Body of pancreas (tissue), 4 donors: Measurements from ENCODE around the gene SPEM3. TPM values are rescaled to one million over a fixed set of nuclear protein-coding genes. Genes with fewer than 3 reads are reported as not detected.

Source experiments
- ATAC-seq: fragments of 150-250 bp; one replicate; pipeline ENCODE4 v1.9.1; 2016
- DNase-seq, 4 donors: peaks; one replicate each; pipeline ENCODE4 v3.0.0-alpha.2; 2019
- H3K27ac ChIP-seq, 4 donors: fragments of 200-600 bp; sonication (generic); 1 replicate in 3 of 4; 2 replicates in 1 of 4; pipeline versions ENCODE4 v1.5.1 to v1.6.1; 2016 to 2019; ENCODE audit warnings: mild to moderate bottlenecking in 1 of 4, mixed read lengths in 1 of 4, moderate library complexity in 1 of 4
- H3K27me3 ChIP-seq, 2 donors: fragments of 200-600 bp; sonication (generic); one replicate each; pipeline ENCODE4 v1.6.0; 2016; ENCODE audit warnings: mild to moderate bottlenecking in 1 of 2
- H3K36me3 ChIP-seq, 2 donors: fragments of 200-600 bp; sonication (generic); replicated peaks in 1 of 2; 2 replicates each; pipeline ENCODE4 v1.5.1; 2016; ENCODE audit warnings: low read depth in 2 of 2; ENCODE audit not compliant: insufficient read depth in 1 of 2
- H3K4me1 ChIP-seq: fragments of 200-600 bp; sonication (generic); one replicate; pipeline ENCODE4 v1.6.0; 2016
- H3K4me3 ChIP-seq, 2 donors: fragments of 200-600 bp; sonication (generic); 1 replicate in 1 of 2; 2 replicates in 1 of 2; pipeline ENCODE4 v1.5.1; 2016 to 2019
- H3K9me3 ChIP-seq, 3 donors: fragments of 200-600 bp; sonication (generic); 1 replicate in 2 of 3; 2 replicates in 1 of 3; pipeline ENCODE4 v1.5.1; 2016
- POLR2A ChIP-seq, 3 donors: fragments of 450-650 bp; IDR thresholded peaks; one replicate each; pipeline ENCODE4 v1.6.1; 2016; ENCODE audit warnings: antibody characterized with exemption in 3 of 3, mild to moderate bottlenecking in 2 of 3
- whole genome bisulfite sequencing, 2 donors: methylation state at CpG; one replicate each; pipeline ENCODE4 v1.1.5; 2017; 5-methylcytosine and 5-hydroxymethylcytosine counted together
- intact Hi-C: fragments of 100-400 bp; cut with DNase I; formaldehyde crosslinking; loops from one replicate; pipeline ENCODE4 v1.15.1; 2023
- total RNA-seq, 2 donors: library from RNA; depleted of rRNA; stranded (reverse); fragments of >200 nt; gene quantifications; one replicate each; pipeline ENCODE4 v1.1.0, GENCODE V29; 2016
- TF ChIP-seq, protein P1 (sequence below), 7 experiments: fragments of 450-650 bp in 4 of 7; fragments of 200-600 bp in 3 of 7; sonication (generic) in 3 of 7; IDR thresholded peaks; one replicate each; pipeline ENCODE4 v1.5.1; 2016 to 2019; ENCODE audit warnings: antibody characterized with exemption in 7 of 7

The SPEM3 gene
- total RNA-seq, 2 donors from 2014 or later, result not detected

DNA sequence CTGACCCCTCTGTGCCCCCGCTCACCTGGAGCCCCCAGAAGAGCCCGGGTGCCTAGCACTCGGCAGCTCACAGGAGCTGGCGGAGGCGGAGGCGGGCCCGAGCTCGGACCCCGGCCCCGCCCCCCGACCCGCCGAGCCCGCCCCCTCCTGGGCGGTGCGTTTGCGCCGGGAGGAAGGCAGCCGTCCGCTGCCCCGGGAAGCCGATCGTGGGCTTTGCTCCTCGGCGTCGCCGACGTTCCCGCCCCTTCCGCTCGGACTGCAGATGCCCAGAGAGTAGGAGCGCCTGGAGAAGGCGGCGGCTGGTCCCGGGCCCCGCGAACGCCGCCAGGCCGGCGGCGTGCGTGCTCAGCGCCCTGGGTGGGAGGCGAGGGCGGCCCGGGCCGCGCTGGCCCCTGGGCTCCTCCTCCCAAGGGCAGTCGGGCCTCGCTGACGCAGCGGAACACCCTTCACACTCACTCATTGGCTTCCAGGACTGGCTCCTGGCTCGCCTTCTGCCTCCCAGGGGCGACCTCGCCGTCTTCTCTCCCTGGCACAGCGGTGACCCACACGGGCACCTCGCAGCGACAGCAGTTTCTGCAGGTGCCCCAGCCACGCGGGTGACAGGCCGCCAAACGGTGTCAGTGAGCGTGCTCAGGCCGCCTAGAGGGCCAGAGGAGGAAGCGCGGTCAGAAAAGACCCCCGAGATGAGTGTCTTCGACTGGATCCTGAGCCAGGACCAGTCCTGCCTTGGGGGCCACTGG, 34.0 kb upstream of the SPEM3 start, which contains the start of gene PLSCR3:
Gene PLSCR3 (minus strand): TSS at position 74 of the 740 bp plus-strand sequence. CDS start 415 bp downstream, outside the sequence.
- peak within 1 kb of the TSS; percentile 83 to 97 (median 95) for H3K27ac ChIP-seq
- no peaks in the 10 kb centered on the region for H3K27me3 ChIP-seq
- peak within 1 kb of the TSS in 1 of 2 donors; percentile 69 for H3K4me3 ChIP-seq
- peak; percentile 72 to 85 (median 80) for TF ChIP-seq POLR2A (IDR thresholded peaks at IDR 0.05)
- TF ChIP-seq, protein P1, sequence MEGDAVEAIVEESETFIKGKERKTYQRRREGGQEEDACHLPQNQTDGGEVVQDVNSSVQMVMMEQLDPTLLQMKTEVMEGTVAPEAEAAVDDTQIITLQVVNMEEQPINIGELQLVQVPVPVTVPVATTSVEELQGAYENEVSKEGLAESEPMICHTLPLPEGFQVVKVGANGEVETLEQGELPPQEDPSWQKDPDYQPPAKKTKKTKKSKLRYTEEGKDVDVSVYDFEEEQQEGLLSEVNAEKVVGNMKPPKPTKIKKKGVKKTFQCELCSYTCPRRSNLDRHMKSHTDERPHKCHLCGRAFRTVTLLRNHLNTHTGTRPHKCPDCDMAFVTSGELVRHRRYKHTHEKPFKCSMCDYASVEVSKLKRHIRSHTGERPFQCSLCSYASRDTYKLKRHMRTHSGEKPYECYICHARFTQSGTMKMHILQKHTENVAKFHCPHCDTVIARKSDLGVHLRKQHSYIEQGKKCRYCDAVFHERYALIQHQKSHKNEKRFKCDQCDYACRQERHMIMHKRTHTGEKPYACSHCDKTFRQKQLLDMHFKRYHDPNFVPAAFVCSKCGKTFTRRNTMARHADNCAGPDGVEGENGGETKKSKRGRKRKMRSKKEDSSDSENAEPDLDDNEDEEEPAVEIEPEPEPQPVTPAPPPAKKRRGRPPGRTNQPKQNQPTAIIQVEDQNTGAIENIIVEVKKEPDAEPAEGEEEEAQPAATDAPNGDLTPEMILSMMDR (IDR thresholded peaks at IDR 0.05), result peak in 4 of 7 experiments; percentile 28 to 56 (median 44)
- intact Hi-C loops, result no loop called here
- no peaks in the 10 kb centered on the region for H3K36me3 ChIP-seq
- 0 to 2% methylated on average over 11 to 52 of the region's 71 CpGs for WGBS, 2 donors
- ATAC-seq, result peak; percentile 91
- peaks cover 20% of the 10 kb centered on the region for H3K4me1 ChIP-seq
- DNase-seq, result peak; percentile 87 to 90 (median 88)
- no peaks in the 10 kb centered on the region for H3K9me3 ChIP-seq

DNA sequence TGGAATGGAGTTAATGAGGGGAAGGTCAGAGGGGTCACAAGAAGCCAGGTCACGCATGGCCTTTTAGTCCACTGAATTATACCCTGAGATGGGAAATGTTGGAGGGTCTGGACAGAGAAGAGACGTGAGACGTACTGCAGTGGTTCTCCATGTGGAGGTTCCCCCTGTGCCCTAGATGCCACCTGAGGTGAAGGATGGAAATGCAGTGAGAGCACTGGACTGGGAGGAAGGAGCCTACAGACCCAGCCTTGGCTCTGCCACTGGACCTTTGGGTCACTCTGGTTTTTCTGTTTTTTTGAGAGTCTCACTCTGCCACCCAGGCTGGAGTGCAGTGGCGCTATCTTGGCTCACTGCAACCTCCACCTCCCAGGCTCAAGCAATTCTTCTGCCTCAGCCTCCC, 32.5 kb upstream of the SPEM3 start:
- Histone ChIP-seq H3K27me3 (no peaks in the 10 kb centered on the region), H3K9me3 (no peaks in the 10 kb centered on the region), H3K4me1 (peaks cover 20% of the 10 kb centered on the region), H3K27ac (no peak overlapping the region), H3K36me3 (no peaks in the 10 kb centered on the region), H3K4me3 (no peak overlapping the region)
- 81 to 98% methylated on average over 4 of the region's 4 CpGs for WGBS, 2 donors
- TF ChIP-seq, protein P1 (IDR thresholded peaks at IDR 0.05), result no peak
- TF ChIP-seq POLR2A (IDR thresholded peaks at IDR 0.05), result no peak
- ATAC-seq, result no peak
- intact Hi-C loops, result no loop called here
- no peak for DNase-seq

DNA sequence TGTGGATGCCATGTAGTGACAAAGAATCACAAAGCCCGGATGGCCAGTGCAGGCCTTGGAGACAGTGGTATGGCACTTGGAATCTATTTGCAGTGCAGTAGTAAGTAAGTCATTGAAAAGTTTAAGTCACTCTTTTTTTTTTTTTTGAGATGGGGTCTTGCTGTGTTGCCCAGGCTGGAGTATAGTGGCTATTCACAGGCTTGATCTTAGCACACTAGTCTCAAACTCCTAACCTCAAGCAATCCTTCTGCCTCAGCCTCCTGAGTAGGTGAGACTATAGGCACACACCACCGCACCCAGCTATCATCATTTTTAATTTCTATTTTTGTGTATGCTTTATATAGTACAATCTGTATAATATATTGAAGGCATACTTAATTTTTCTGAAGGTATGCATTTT, 30.0 kb upstream of the SPEM3 start:
- Histone ChIP-seq H3K27ac (no peak overlapping the region), H3K9me3 (no peaks in the 10 kb centered on the region), H3K4me3 (no peak overlapping the region), H3K4me1 (peaks cover 33% of the 10 kb centered on the region), H3K27me3 (no peaks in the 10 kb centered on the region), H3K36me3 (no peaks in the 10 kb centered on the region)
- TF ChIP-seq, protein P1 (IDR thresholded peaks at IDR 0.05), result no peak
- no peak for TF ChIP-seq POLR2A (IDR thresholded peaks at IDR 0.05)
- 72 to 77% methylated on average over 2 of the region's 2 CpGs for WGBS, 2 donors
- DNase-seq (no peak), ATAC-seq (no peak)
- intact Hi-C loops, result no loop called here

DNA sequence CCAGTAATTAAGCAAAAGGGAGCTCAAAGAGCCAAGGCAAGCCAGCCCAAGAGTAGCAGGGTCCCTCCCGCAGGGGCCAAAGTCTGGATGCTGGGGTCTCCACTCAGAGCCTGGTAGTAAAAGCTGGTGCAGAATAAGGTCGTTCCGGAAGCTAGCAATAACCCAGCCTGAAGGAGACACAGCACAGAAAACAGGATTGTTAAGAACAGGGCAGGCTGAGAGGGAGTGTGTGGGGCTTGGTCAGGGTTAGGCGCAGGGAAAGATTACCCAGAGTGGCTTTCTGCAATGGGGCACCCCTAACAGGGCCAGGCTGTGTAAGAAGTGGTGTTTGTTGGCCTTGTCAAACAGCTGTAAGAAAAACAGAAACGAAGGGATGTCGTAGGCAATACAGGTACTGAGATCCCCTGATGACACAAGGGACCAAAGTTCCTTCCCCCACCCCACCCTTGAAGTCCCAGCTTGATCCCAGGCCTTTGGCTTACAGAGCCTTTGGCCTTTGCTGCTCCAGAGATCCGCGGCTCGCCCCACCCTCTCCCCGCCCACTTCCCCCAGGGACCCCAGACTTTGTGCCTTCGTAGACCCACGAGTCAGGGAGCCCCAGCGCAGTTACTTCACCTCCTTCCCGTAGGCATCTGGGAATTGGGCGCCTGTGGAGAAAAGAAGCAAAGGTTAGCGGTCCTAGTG, 25.5 kb upstream of the SPEM3 start:
- Histone ChIP-seq H3K36me3 (no peaks in the 10 kb centered on the region), H3K9me3 (no peaks in the 10 kb centered on the region), H3K27ac (peak overlapping the region; percentile 60 to 96 (median 90)), H3K27me3 (no peaks in the 10 kb centered on the region), H3K4me1 (peaks cover 32% of the 10 kb centered on the region), H3K4me3 (peak overlapping the region; percentile 22 to 39)
- no peak for ATAC-seq
- WGBS, 2 donors, result 9 to 13% methylated on average over 13 to 16 of the region's 16 CpGs
- DNase-seq, result peak; percentile 53 to 61 (median 54)
- intact Hi-C loops, result no loop called here
- TF ChIP-seq POLR2A (IDR thresholded peaks at IDR 0.05), result no peak
- TF ChIP-seq, protein P1 (IDR thresholded peaks at IDR 0.05), result no peak
